ENCODE measurements around the gene ICAM4. TPM values are rescaled to one million over a fixed set of nuclear protein-coding genes. Genes with fewer than 3 reads are reported as not detected.

Gene ICAM4
- total and polyA plus RNA-seq, 9 of the 15 experiments (the other 6 are each of a cell fraction or from before 2014, with no cell fraction given), result 14.1 to 86.1 (median 29.6) TPM

GRCh38 chr19:10270616-10271394, 15.9 kb upstream of the ICAM4 start, which contains the start of gene ICAM1 (continued):
- TF ChIP-seq MGA (IDR thresholded peaks at IDR 0.05), result peak; percentile 98
- peak; percentile 38; the same call in 1 of the 2 replicates for TF ChIP-seq CREB3L1 (IDR thresholded peaks at IDR 0.05; ENCODE audit: borderline replicate concordance, low read depth)
- peak; percentile 92 for TF ChIP-seq ELF1 (tag; IDR thresholded peaks at IDR 0.05)
- no peak for TF ChIP-seq ZNF316 (IDR thresholded peaks at IDR 0.05)
- TF ChIP-seq NCOA2 (IDR thresholded peaks at IDR 0.05; ENCODE audit: partially characterized antibody in 2 of 2), result no peak
- TF ChIP-seq RAD51 (IDR thresholded peaks at IDR 0.05; ENCODE audit: borderline replicate concordance, low read depth), result peak; percentile 39; the same call in 1 of the 2 replicates
- TF ChIP-seq KLF13 (tag; IDR thresholded peaks at IDR 0.05; ENCODE audit: borderline replicate concordance, low read depth), result peak; percentile 37; the same call in 1 of the 2 replicates
- TF ChIP-seq CREBBP (IDR thresholded peaks at IDR 0.05; ENCODE audit: low read depth, low read length), result no peak
- TF ChIP-seq CAMTA2 (CRISPR knock-in tag; conservative IDR thresholded peaks at IDR 0.05), result 0 out of 2 replicates have a peak, but pooled peaks have one; percentile 22
- TF ChIP-seq HNRNPLL (IDR thresholded peaks at IDR 0.05; ENCODE audit: low read depth, low read length, poor library complexity, severe bottlenecking), result no peak
- TF ChIP-seq BCOR (IDR thresholded peaks at IDR 0.05), result peak; percentile 91
- peak; percentile 28; the same call in 1 of the 2 replicates for TF ChIP-seq TGIF2 (CRISPR knock-in tag; IDR thresholded peaks at IDR 0.05)
- TF ChIP-seq ZNF695 (CRISPR knock-in tag; IDR thresholded peaks at IDR 0.05), result no peak
